ENCODE results near the gene SHANK1.

GRCh38 chr19:50706387-50706786 lies 13.2 kb downstream of the SHANK1 start:
- TF ChIP-seq, protein P1, sequence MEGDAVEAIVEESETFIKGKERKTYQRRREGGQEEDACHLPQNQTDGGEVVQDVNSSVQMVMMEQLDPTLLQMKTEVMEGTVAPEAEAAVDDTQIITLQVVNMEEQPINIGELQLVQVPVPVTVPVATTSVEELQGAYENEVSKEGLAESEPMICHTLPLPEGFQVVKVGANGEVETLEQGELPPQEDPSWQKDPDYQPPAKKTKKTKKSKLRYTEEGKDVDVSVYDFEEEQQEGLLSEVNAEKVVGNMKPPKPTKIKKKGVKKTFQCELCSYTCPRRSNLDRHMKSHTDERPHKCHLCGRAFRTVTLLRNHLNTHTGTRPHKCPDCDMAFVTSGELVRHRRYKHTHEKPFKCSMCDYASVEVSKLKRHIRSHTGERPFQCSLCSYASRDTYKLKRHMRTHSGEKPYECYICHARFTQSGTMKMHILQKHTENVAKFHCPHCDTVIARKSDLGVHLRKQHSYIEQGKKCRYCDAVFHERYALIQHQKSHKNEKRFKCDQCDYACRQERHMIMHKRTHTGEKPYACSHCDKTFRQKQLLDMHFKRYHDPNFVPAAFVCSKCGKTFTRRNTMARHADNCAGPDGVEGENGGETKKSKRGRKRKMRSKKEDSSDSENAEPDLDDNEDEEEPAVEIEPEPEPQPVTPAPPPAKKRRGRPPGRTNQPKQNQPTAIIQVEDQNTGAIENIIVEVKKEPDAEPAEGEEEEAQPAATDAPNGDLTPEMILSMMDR (conservative IDR thresholded peaks at IDR 0.05; ENCODE audit: low read length), result no peak
- TF ChIP-seq EZH2phosphoT487 (IDR thresholded peaks at IDR 0.05; ENCODE audit: borderline replicate concordance), result no peak
